ENCODE measurements around the gene CCDC33. TPM values are rescaled to one million over a fixed set of nuclear protein-coding genes. Genes with fewer than 3 reads are reported as not detected.

Gene CCDC33
- total and polyA plus RNA-seq, 2 experiments from 2014 or later = 2.6 to 2.8 TPM

DNA sequence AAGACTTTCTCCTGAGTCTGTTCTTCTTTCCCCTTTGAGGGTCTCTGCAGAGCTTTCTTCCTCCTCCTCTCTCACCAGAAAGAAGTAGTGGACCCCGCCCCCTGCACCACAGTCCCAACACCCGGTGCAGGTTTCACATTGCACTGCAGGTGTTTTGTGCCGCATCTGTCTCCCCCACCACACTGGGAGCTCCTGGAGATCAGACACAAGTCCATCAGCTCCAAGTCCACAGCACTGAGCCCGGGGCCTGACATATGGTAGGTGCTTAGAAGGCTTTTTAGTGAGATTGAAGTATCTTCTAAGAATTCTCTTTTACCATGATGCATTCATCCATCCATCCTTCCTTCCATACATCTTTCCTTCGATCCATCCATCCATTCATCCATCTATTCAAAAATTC is 43.4 kb upstream of the CCDC33 start:
- no peaks in the 10 kb centered on the region for H3K79me2 ChIP-seq (replicated peaks; ENCODE audit: insufficient read depth)
- no peak overlapping the region for H3K4me2 ChIP-seq
- Mint-ChIP-seq H3K9me3 (no peaks in the 10 kb centered on the region), H3K4me1 (peaks cover 4% of the 10 kb centered on the region; the same call in 1 of the 3 replicates), H3K27me3 (ENCODE audit: insufficient read depth, low read depth, poor library complexity) (peaks cover 13% of the 10 kb centered on the region), H3K4me3 (no peak overlapping the region), H3K27ac (no peak overlapping the region), H3K36me3 (ENCODE audit: low read depth) (no peaks in the 10 kb centered on the region; the same call in 2 of the 3 replicates)
- no peak overlapping the region for H2AFZ ChIP-seq
- no peaks in the 10 kb centered on the region for H3K4me1 ChIP-seq (ENCODE audit: insufficient read depth)
- TF ChIP-seq CTCF (conservative IDR thresholded peaks at IDR 0.05; ENCODE audit: low read depth in 2 of 2) = no peak
- no peak for TF ChIP-seq CREB1 (CRISPR knock-in tag; IDR thresholded peaks at IDR 0.05; ENCODE audit: low read depth)
- TF ChIP-seq, protein P1, sequence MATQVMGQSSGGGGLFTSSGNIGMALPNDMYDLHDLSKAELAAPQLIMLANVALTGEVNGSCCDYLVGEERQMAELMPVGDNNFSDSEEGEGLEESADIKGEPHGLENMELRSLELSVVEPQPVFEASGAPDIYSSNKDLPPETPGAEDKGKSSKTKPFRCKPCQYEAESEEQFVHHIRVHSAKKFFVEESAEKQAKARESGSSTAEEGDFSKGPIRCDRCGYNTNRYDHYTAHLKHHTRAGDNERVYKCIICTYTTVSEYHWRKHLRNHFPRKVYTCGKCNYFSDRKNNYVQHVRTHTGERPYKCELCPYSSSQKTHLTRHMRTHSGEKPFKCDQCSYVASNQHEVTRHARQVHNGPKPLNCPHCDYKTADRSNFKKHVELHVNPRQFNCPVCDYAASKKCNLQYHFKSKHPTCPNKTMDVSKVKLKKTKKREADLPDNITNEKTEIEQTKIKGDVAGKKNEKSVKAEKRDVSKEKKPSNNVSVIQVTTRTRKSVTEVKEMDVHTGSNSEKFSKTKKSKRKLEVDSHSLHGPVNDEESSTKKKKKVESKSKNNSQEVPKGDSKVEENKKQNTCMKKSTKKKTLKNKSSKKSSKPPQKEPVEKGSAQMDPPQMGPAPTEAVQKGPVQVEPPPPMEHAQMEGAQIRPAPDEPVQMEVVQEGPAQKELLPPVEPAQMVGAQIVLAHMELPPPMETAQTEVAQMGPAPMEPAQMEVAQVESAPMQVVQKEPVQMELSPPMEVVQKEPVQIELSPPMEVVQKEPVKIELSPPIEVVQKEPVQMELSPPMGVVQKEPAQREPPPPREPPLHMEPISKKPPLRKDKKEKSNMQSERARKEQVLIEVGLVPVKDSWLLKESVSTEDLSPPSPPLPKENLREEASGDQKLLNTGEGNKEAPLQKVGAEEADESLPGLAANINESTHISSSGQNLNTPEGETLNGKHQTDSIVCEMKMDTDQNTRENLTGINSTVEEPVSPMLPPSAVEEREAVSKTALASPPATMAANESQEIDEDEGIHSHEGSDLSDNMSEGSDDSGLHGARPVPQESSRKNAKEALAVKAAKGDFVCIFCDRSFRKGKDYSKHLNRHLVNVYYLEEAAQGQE (IDR thresholded peaks at IDR 0.05; ENCODE audit: unreplicated experiment) = no peak
- no peak for TF ChIP-seq EZH2 (IDR thresholded peaks at IDR 0.05; ENCODE audit: low read depth, unreplicated experiment)
- no peak for TF ChIP-seq EZH2phosphoT487 (IDR thresholded peaks at IDR 0.05; ENCODE audit: unreplicated experiment)
- TF ChIP-seq POLR2AphosphoS5 (IDR thresholded peaks at IDR 0.05; ENCODE audit: low read depth) = no peak
- TF ChIP-seq ETS1 (IDR thresholded peaks at IDR 0.05) = no peak
- TF ChIP-seq ZNF331 (CRISPR knock-in tag; IDR thresholded peaks at IDR 0.05; ENCODE audit: low read depth) = no peak
- no peak for TF ChIP-seq STAT1 (IDR thresholded peaks at IDR 0.05; ENCODE audit: unreplicated experiment)
- TF ChIP-seq NANOG (IDR thresholded peaks at IDR 0.05; ENCODE audit: borderline replicate concordance) = no peak
- TF ChIP-seq JUNB (IDR thresholded peaks at IDR 0.05; ENCODE audit: unreplicated experiment) = no peak
- no peak for TF ChIP-seq ZNF462 (CRISPR knock-in tag; IDR thresholded peaks at IDR 0.05)
- TF ChIP-seq ZNF114 (CRISPR knock-in tag; IDR thresholded peaks at IDR 0.05) = no peak
- no peaks in the 10 kb centered on the region for H4K20me1 ChIP-seq (replicated peaks; ENCODE audit: insufficient read depth)
- no peaks in the 10 kb centered on the region for H3F3A ChIP-seq (replicated peaks; ENCODE audit: low read depth)
- no peak for ATAC-seq
- H3K4me3 ChIP-seq = no peak overlapping the region
- H3K9me2 ChIP-seq (ENCODE audit: insufficient read depth) = no peaks in the 10 kb centered on the region
- H3K27ac ChIP-seq (ENCODE audit: low read depth) = no peak overlapping the region
- DNase-seq (ENCODE audit: low spot score) = no peak
- no peaks in the 10 kb centered on the region; the same call in 1 of the 2 replicates for H3K36me3 ChIP-seq (ENCODE audit: insufficient read depth)
- H3K27me3 ChIP-seq (ENCODE audit: insufficient read depth) = no peaks in the 10 kb centered on the region

Measured in GM23338 (cell line).